NCI-H2107 treated with DMSO at 0.1 percent for 48 hours (cell line): ENCODE results near the gene ARMC10.
"Not testable (repeated sequence)": the region's sequence is repeated elsewhere in the genome, so short reads cannot be mapped to it uniquely, and the experiment has no call there.

Source experiments
- DNase-seq: peaks from one replicate; lab custom pipeline; 2025; ENCODE audit not compliant: unreplicated experiment; lab: John Stamatoyannopoulos, UW

ARMC10 gene

GRCh38 chr7:103077318-103077717 is 2.4 kb downstream of the ARMC10 start:
- DNase-seq = no peak

- DNase-seq = not testable (repeated sequence)
These were observed 3.3 kb downstream of the ARMC10 start for GRCh38 chr7:103078226-103078625.

GRCh38 chr7:103079836-103080235 is 4.9 kb downstream of the ARMC10 start:
- DNase-seq = no peak

GRCh38 chr7:103080923-103081322 is 6.0 kb downstream of the ARMC10 start:
- DNase-seq = no peak

- DNase-seq = no peak
These were observed 7.6 kb downstream of the ARMC10 start for GRCh38 chr7:103082497-103082896.

- no peak for DNase-seq
These were observed 8.3 kb downstream of the ARMC10 start for GRCh38 chr7:103083210-103083609.

GRCh38 chr7:103092321-103092720 is 17.4 kb downstream of the ARMC10 start:
- not testable (repeated sequence) for DNase-seq

GRCh38 chr7:103093429-103093828 is 18.5 kb downstream of the ARMC10 start:
- DNase-seq = no peak

GRCh38 chr7:103094102-103094501 is 19.2 kb downstream of the ARMC10 start:
- no peak for DNase-seq

- not testable (repeated sequence) for DNase-seq
These were observed 20.6 kb downstream of the ARMC10 start for GRCh38 chr7:103095558-103095957.

GRCh38 chr7:103097041-103097440 is 22.1 kb downstream of the ARMC10 start:
- no peak for DNase-seq

- no peak for DNase-seq
These were observed 25.4 kb downstream of the ARMC10 start for GRCh38 chr7:103100348-103100747.

- no peak for DNase-seq
These were observed 26.6 kb downstream of the ARMC10 start for GRCh38 chr7:103101543-103101942.

GRCh38 chr7:103106005-103106702 is 31.2 kb downstream of the ARMC10 start:
- DNase-seq = no peak

- not testable (repeated sequence) for DNase-seq
These were observed 31.7 kb downstream of the ARMC10 start for GRCh38 chr7:103106703-103107070.

- DNase-seq = no peak
These were observed 38.2 kb downstream of the ARMC10 start for GRCh38 chr7:103113164-103113563.

GRCh38 chr7:103114576-103115008 is 39.7 kb downstream of the ARMC10 start:
- DNase-seq = no peak

GRCh38 chr7:103115771-103116170 is 40.8 kb downstream of the ARMC10 start:
- DNase-seq = no peak

- no peak for DNase-seq
These were observed 41.6 kb downstream of the ARMC10 start for GRCh38 chr7:103116511-103116910.

GRCh38 chr7:103116991-103117390 is 42.1 kb downstream of the ARMC10 start:
- DNase-seq = no peak

- no peak for DNase-seq
These were observed 42.5 kb downstream of the ARMC10 start for GRCh38 chr7:103117465-103117864.

GRCh38 chr7:103119791-103120291 is 44.9 kb downstream of the ARMC10 start:
- DNase-seq = no peak

- no peak for DNase-seq
These were observed 45.4 kb downstream of the ARMC10 start for GRCh38 chr7:103120362-103120761.
